Measurements from ENCODE around the gene ZNF92.
"Not testable (repeated sequence)": the region's sequence is repeated elsewhere in the genome, so short reads cannot be mapped to it uniquely, and the experiment has no call there.

DNA sequence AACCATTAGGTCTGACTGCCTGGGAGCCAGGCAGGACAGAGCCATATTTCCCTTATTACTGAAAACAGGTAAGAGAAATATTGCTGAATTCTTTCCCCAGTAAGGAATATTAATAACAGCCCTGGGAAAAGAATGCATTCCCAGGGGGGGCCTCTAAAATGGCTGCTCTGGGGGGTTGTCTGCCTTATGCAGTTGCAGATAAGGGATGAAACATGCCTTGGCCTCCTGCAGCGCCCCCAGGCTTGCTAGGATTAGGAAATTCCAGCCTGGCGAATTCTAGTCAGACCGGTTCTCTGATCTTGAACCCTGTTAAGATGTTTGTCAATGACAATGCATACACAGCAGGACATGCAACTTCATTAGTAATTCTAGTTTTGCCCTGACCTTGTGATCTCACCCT lies 49.6 kb downstream of the ZNF92 start:
- not testable (repeated sequence) for TF ChIP-seq POLR2A (IDR thresholded peaks at IDR 0.05)
- TF ChIP-seq, protein P1, sequence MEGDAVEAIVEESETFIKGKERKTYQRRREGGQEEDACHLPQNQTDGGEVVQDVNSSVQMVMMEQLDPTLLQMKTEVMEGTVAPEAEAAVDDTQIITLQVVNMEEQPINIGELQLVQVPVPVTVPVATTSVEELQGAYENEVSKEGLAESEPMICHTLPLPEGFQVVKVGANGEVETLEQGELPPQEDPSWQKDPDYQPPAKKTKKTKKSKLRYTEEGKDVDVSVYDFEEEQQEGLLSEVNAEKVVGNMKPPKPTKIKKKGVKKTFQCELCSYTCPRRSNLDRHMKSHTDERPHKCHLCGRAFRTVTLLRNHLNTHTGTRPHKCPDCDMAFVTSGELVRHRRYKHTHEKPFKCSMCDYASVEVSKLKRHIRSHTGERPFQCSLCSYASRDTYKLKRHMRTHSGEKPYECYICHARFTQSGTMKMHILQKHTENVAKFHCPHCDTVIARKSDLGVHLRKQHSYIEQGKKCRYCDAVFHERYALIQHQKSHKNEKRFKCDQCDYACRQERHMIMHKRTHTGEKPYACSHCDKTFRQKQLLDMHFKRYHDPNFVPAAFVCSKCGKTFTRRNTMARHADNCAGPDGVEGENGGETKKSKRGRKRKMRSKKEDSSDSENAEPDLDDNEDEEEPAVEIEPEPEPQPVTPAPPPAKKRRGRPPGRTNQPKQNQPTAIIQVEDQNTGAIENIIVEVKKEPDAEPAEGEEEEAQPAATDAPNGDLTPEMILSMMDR (IDR thresholded peaks at IDR 0.05): not testable (repeated sequence)
